Large intestine (tissue), 3 donors: Measurements from ENCODE around the gene ANKS1B. TPM values are rescaled to one million over a fixed set of nuclear protein-coding genes. Genes with fewer than 3 reads are reported as not detected.

ENCODE experiments used
- DNase-seq, 2 donors: peaks; one replicate each; pipeline versions ENCODE4 v3.0.0 to v3.0.0-alpha.2; 2013
- H3K27ac ChIP-seq: one replicate; pipeline ENCODE4 v1.5.1; 2013; ENCODE audit warnings: low read length
- H3K27me3 ChIP-seq: 2 replicates; pipeline ENCODE4 v1.6.1; 2013; ENCODE audit warnings: low read length; ENCODE audit not compliant: control insufficient read depth, insufficient read depth
- H3K36me3 ChIP-seq: 2 replicates; pipeline ENCODE4 v1.6.1; 2013; ENCODE audit warnings: low read length; ENCODE audit not compliant: control insufficient read depth, insufficient read depth
- H3K4me1 ChIP-seq: one replicate; pipeline ENCODE4 v1.6.1; 2013; ENCODE audit warnings: low read length; ENCODE audit not compliant: control insufficient read depth, insufficient read depth
- H3K4me3 ChIP-seq: one replicate; pipeline ENCODE4 v1.5.1; 2013; ENCODE audit warnings: low read length
- H3K9me3 ChIP-seq: one replicate; pipeline ENCODE4 v1.6.1; 2013; ENCODE audit warnings: mild to moderate bottlenecking, low read depth, low read length, moderate library complexity; ENCODE audit not compliant: control insufficient read depth
- WGBS: methylation state at CpG from one replicate; pipeline ENCODE4 v1.1.5; 2013; ENCODE audit warnings: low lambda C conversion rate; ENCODE audit not compliant: insufficient coverage; 5-methylcytosine and 5-hydroxymethylcytosine counted together
- polyA plus RNA-seq: library from polyadenylated mRNA; unstranded; fragments of 120-200 nt; gene quantifications from one replicate; pipeline ENCODE4 v1.2.1, GENCODE V29; 2013

Gene ANKS1B
- polyA plus RNA-seq, 1 donor = 2.4 TPM

GRCh38 chr12:99170461-99170860, 814.3 kb downstream of the ANKS1B start:
- Histone ChIP-seq H3K36me3 (no peaks in the 10 kb centered on the region), H3K9me3 (no peaks in the 10 kb centered on the region), H3K4me1 (no peaks in the 10 kb centered on the region), H3K4me3 (no peak overlapping the region), H3K27ac (no peak overlapping the region), H3K27me3 (no peaks in the 10 kb centered on the region)
- DNase-seq = no peak
- 84% methylated on average over 5 of the region's 5 CpGs for WGBS

- WGBS = no CpG with 5 or more reads among the region's 2 CpGs
- no peaks in the 10 kb centered on the region for H3K36me3 ChIP-seq
- H3K9me3 ChIP-seq = no peaks in the 10 kb centered on the region
- no peaks in the 10 kb centered on the region for H3K4me1 ChIP-seq
- no peaks in the 10 kb centered on the region for H3K27me3 ChIP-seq
- DNase-seq = no peak
- H3K4me3 ChIP-seq = no peak overlapping the region
- H3K27ac ChIP-seq = no peak overlapping the region
Observed at GRCh38 chr12:99170037-99170436, 814.7 kb downstream of the ANKS1B start.

- Histone ChIP-seq H3K36me3 (no peaks in the 10 kb centered on the region), H3K4me3 (no peak overlapping the region), H3K27ac (no peak overlapping the region), H3K9me3 (no peaks in the 10 kb centered on the region), H3K27me3 (no peaks in the 10 kb centered on the region), H3K4me1 (no peaks in the 10 kb centered on the region)
- no peak for DNase-seq
- WGBS = 100% methylated on average over 1 of the region's 1 CpG
Observed at GRCh38 chr12:99157946-99158345, 826.8 kb downstream of the ANKS1B start.

- no peaks in the 10 kb centered on the region for H3K4me1 ChIP-seq
- H3K27me3 ChIP-seq = no peaks in the 10 kb centered on the region
- H3K9me3 ChIP-seq = no peaks in the 10 kb centered on the region
- H3K36me3 ChIP-seq = no peaks in the 10 kb centered on the region
- no peak overlapping the region for H3K27ac ChIP-seq
- WGBS = 51% methylated on average over 6 of the region's 6 CpGs
- H3K4me3 ChIP-seq = no peak overlapping the region
- DNase-seq = no peak
Observed at GRCh38 chr12:99154983-99155336, 829.8 kb downstream of the ANKS1B start.

GRCh38 chr12:99154216-99154982, 830.3 kb downstream of the ANKS1B start:
- Histone ChIP-seq H3K4me3 (no peak overlapping the region), H3K9me3 (no peaks in the 10 kb centered on the region), H3K36me3 (no peaks in the 10 kb centered on the region), H3K27ac (no peak overlapping the region), H3K27me3 (no peaks in the 10 kb centered on the region), H3K4me1 (no peaks in the 10 kb centered on the region)
- WGBS = 46% methylated on average over 6 of the region's 17 CpGs
- no peak for DNase-seq

DNA sequence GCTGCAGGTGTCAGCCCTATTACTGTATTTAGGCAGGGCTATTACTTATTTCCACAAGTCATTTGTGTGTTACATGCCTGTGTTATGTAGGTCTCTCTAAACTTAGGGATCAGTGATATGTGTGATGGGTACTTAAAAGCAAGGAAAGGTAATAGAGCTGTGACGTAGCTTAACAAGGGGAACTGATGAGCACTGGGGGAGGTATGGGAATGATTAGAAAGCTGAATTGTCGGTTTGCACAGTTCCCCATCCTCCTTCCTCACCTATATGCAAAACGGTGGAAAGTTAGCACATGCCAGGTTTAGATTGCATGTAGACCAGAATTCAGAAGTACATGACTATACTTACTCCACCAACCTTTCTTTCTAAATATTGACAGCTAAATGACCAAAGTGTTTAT, 831.4 kb downstream of the ANKS1B start:
- Histone ChIP-seq H3K27ac (no peak overlapping the region), H3K9me3 (no peaks in the 10 kb centered on the region), H3K4me3 (no peak overlapping the region), H3K27me3 (no peaks in the 10 kb centered on the region), H3K4me1 (no peaks in the 10 kb centered on the region), H3K36me3 (no peaks in the 10 kb centered on the region)
- WGBS = no CpG with 5 or more reads among the region's 3 CpGs
- DNase-seq = no peak

- no peak overlapping the region for H3K4me3 ChIP-seq
- H3K27me3 ChIP-seq = no peaks in the 10 kb centered on the region
- H3K4me1 ChIP-seq = no peaks in the 10 kb centered on the region
- H3K36me3 ChIP-seq = no peaks in the 10 kb centered on the region
- WGBS = 100% methylated on average over 1 of the region's 2 CpGs
- H3K9me3 ChIP-seq = no peaks in the 10 kb centered on the region
- DNase-seq = no peak
- H3K27ac ChIP-seq = no peak overlapping the region
Observed at GRCh38 chr12:99152337-99152736, 832.4 kb downstream of the ANKS1B start.

GRCh38 chr12:99151744-99152143, 833.0 kb downstream of the ANKS1B start:
- Histone ChIP-seq H3K36me3 (no peaks in the 10 kb centered on the region), H3K4me3 (no peak overlapping the region), H3K4me1 (no peaks in the 10 kb centered on the region), H3K27me3 (no peaks in the 10 kb centered on the region), H3K9me3 (no peaks in the 10 kb centered on the region), H3K27ac (no peak overlapping the region)
- no peak for DNase-seq

DNA sequence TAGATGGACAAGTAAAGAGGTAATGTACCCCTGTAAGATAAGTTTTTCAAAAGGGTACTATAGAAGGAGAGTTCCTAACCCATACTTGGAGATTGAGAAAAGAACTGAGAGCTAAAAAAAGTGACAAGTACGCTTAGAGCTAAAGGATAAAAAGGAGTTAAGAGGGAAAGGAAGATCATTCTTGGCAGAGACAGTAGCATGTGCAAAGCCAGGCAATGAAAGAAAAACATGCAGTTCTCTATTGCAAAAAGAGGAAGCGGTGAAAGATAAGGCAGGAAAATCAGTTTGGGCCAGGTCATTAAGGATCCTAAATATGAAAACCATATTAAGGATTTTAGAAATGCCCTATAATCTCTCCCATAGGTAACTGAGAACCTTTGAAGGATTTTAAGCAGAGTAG, 837.6 kb downstream of the ANKS1B start:
- H3K4me1 ChIP-seq = no peaks in the 10 kb centered on the region
- H3K36me3 ChIP-seq = no peaks in the 10 kb centered on the region
- no peaks in the 10 kb centered on the region for H3K27me3 ChIP-seq
- no peak overlapping the region for H3K27ac ChIP-seq
- H3K9me3 ChIP-seq = no peaks in the 10 kb centered on the region
- no peak overlapping the region for H3K4me3 ChIP-seq
- no peak for DNase-seq
- 71% methylated on average over 1 of the region's 2 CpGs for WGBS

- Histone ChIP-seq H3K27me3 (no peaks in the 10 kb centered on the region), H3K27ac (no peak overlapping the region), H3K4me1 (no peaks in the 10 kb centered on the region), H3K9me3 (no peaks in the 10 kb centered on the region), H3K36me3 (no peaks in the 10 kb centered on the region), H3K4me3 (no peak overlapping the region)
- WGBS = no CpG with 5 or more reads among the region's 5 CpGs
- no peak for DNase-seq
Observed at GRCh38 chr12:99146730-99147129, 838.0 kb downstream of the ANKS1B start.

DNA sequence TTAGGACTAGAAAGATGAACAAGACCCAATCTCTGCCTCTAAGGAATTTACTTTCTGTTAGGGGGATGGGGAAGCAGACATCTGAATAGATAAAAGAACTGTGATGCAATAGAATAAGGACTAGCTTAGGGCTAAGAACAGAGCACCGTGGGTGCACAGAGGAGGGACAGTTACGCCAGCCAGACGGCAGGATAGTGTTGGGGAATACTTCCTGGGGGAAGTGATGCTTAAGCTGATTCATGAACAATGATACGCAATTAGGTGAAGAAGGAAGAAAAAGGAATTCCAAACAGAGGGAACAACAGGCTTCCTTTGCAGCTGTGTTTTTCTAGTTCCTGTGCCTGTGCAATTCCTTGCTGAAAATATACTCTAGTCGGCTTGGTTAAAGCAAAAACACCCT, 838.6 kb downstream of the ANKS1B start:
- no peaks in the 10 kb centered on the region for H3K9me3 ChIP-seq
- H3K27ac ChIP-seq = no peak overlapping the region
- 100% methylated on average over 3 of the region's 5 CpGs for WGBS
- H3K4me3 ChIP-seq = no peak overlapping the region
- no peaks in the 10 kb centered on the region for H3K4me1 ChIP-seq
- H3K27me3 ChIP-seq = no peaks in the 10 kb centered on the region
- DNase-seq = no peak
- no peaks in the 10 kb centered on the region for H3K36me3 ChIP-seq
